Stimulated activated CD8-positive, alpha-beta memory T cell treated with anti-CD3 and anti-CD28 coated beads, Interleukin-12 subunit alpha, Interleukin-12 subunit beta, amount 100 ng/mL, for 4 hours (primary cell): ENCODE results near the gene EPHA1.

ENCODE experiments used
- DNase-seq: peaks from one replicate; pipeline ENCODE4 v3.0.0-alpha.2; 2020; ENCODE audit warnings: low read depth

EPHA1 gene

GRCh38 chr7:143373255-143373794 is 35.3 kb downstream of the EPHA1 start:
- DNase-seq = no peak

- DNase-seq = no peak
Measured at GRCh38 chr7:143372070-143372469, 36.6 kb downstream of the EPHA1 start.

GRCh38 chr7:143369678-143370651 is 38.7 kb downstream of the EPHA1 start:
- no peak for DNase-seq

- no peak for DNase-seq
Measured at GRCh38 chr7:143368387-143368786, 40.3 kb downstream of the EPHA1 start.

GRCh38 chr7:143367972-143368371 is 40.7 kb downstream of the EPHA1 start:
- no peak for DNase-seq

- no peak for DNase-seq
Measured at GRCh38 chr7:143363016-143363937, 45.4 kb downstream of the EPHA1 start.

GRCh38 chr7:143362131-143363015 is 46.3 kb downstream of the EPHA1 start, which contains the start of gene FAM131B:
Gene FAM131B (minus strand): TSS chr7:143362713. CDS start chr7:143362603, 110 bp downstream.
- no peak for DNase-seq

- no peak for DNase-seq
Measured at GRCh38 chr7:143361552-143362130, 47.0 kb downstream of the EPHA1 start.

GRCh38 chr7:143360788-143361551 is 47.7 kb downstream of the EPHA1 start:
- DNase-seq = no peak

GRCh38 chr7:143359771-143360353 is 48.8 kb downstream of the EPHA1 start:
- DNase-seq = no peak

- DNase-seq = no peak
Measured at GRCh38 chr7:143358626-143359025, 50.0 kb downstream of the EPHA1 start.

GRCh38 chr7:143356414-143357050 is 52.1 kb downstream of the EPHA1 start:
- DNase-seq = no peak

- no peak for DNase-seq
Measured at GRCh38 chr7:143355450-143356385, 52.9 kb downstream of the EPHA1 start.

- no peak for DNase-seq
Measured at GRCh38 chr7:143354965-143355364, 53.7 kb downstream of the EPHA1 start.

- no peak for DNase-seq
Measured at GRCh38 chr7:143354376-143354775, 54.3 kb downstream of the EPHA1 start.

GRCh38 chr7:143352531-143353002 is 56.1 kb downstream of the EPHA1 start:
- no peak for DNase-seq

- no peak for DNase-seq
Measured at GRCh38 chr7:143351574-143351973, 57.1 kb downstream of the EPHA1 start.

GRCh38 chr7:143351060-143351459 is 57.6 kb downstream of the EPHA1 start:
- no peak for DNase-seq
